H9 (cell line): ENCODE measurements around the gene ZNF578. TPM values are rescaled to one million over a fixed set of nuclear protein-coding genes. Genes with fewer than 3 reads are reported as not detected.
A peak's percentile ranks its signal among the peaks of the same experiment; 100 is the strongest.

Experiments
- DNase-seq: peaks from one replicate; pipeline ENCODE4 v3.0.0-alpha.2; 2017
- H2AFZ ChIP-seq: one replicate; pipeline ENCODE4 v1.6.1; 2013; ENCODE audit warnings: mild to moderate bottlenecking, low read length, control low read depth, moderate library complexity
- H2AK5ac ChIP-seq: 2 replicates; pipeline ENCODE4 v1.6.1; 2013; ENCODE audit warnings: low read length, control low read depth, mixed read lengths; ENCODE audit not compliant: insufficient read length
- H2BK120ac ChIP-seq: one replicate; pipeline ENCODE4 v1.6.1; 2013; ENCODE audit warnings: low read depth, mild to moderate bottlenecking, low read length, control low read depth, inconsistent platforms; ENCODE audit not compliant: poor library complexity, severe bottlenecking
- H2BK12ac ChIP-seq: 2 replicates; pipeline ENCODE4 v1.6.1; 2013; ENCODE audit warnings: low read length, control low read depth, mixed read lengths, low read depth; ENCODE audit not compliant: insufficient read length
- H2BK15ac ChIP-seq: 2 replicates; pipeline ENCODE4 v1.6.1; 2013; ENCODE audit warnings: low read depth, low read length, control low read depth
- H2BK20ac ChIP-seq: one replicate; pipeline ENCODE4 v1.6.1; 2013; ENCODE audit warnings: low read depth, mild to moderate bottlenecking, low read length, control low read depth, inconsistent platforms; ENCODE audit not compliant: poor library complexity, severe bottlenecking
- H2BK5ac ChIP-seq: 2 replicates; pipeline ENCODE4 v1.6.1; 2013; ENCODE audit warnings: low read length, control low read depth, mixed read lengths; ENCODE audit not compliant: insufficient read length
- H3K14ac ChIP-seq: 2 replicates; pipeline ENCODE4 v1.6.1; 2013; ENCODE audit warnings: low read length, control low read depth; ENCODE audit not compliant: insufficient read depth
- H3K18ac ChIP-seq: 2 replicates; pipeline ENCODE4 v1.6.1; 2013; ENCODE audit warnings: low read depth, mild to moderate bottlenecking, mixed read lengths, low read length, control low read depth; ENCODE audit not compliant: insufficient read length
- H3K23ac ChIP-seq: 2 replicates; pipeline ENCODE4 v1.6.1; 2013; ENCODE audit warnings: low read length, control low read depth, mixed read lengths, low read depth; ENCODE audit not compliant: insufficient read length
- H3K23me2 ChIP-seq: 2 replicates; pipeline ENCODE4 v1.6.1; 2013; ENCODE audit warnings: low read depth, mild to moderate bottlenecking, mixed read lengths, low read length, control low read depth; ENCODE audit not compliant: insufficient read length, poor library complexity, severe bottlenecking
- H3K27ac ChIP-seq: 2 replicates; pipeline ENCODE4 v1.5.1; 2013; ENCODE audit warnings: low read length, control low read depth, mixed read lengths, low read depth; ENCODE audit not compliant: insufficient read length
- H3K27me3 ChIP-seq: 2 replicates; pipeline ENCODE4 v1.6.1; 2013; ENCODE audit warnings: low read length, control low read depth, inconsistent platforms; ENCODE audit not compliant: insufficient read depth
- H3K4ac ChIP-seq: 2 replicates; pipeline ENCODE4 v1.6.1; 2013; ENCODE audit warnings: low read depth, mild to moderate bottlenecking, control low read depth, inconsistent platforms, low read length, moderate library complexity
- H3K4me1 ChIP-seq: 2 replicates; pipeline ENCODE4 v1.6.1; 2013; ENCODE audit warnings: low read length, control low read depth, inconsistent platforms; ENCODE audit not compliant: insufficient read depth
- H3K4me2 ChIP-seq: 2 replicates; pipeline ENCODE4 v1.6.1; 2013; ENCODE audit warnings: low read length, control low read depth, mixed read lengths; ENCODE audit not compliant: insufficient read length, insufficient read depth
- H3K56ac ChIP-seq: 2 replicates; pipeline ENCODE4 v1.6.1; 2013; ENCODE audit warnings: low read depth, mild to moderate bottlenecking, mixed read lengths, low read length, control low read depth; ENCODE audit not compliant: insufficient read length
- H3K79me1 ChIP-seq: 2 replicates; pipeline ENCODE4 v1.6.1; 2013; ENCODE audit warnings: low read depth, mild to moderate bottlenecking, moderate library complexity, low read length, control low read depth, inconsistent platforms; ENCODE audit not compliant: insufficient read depth, poor library complexity, severe bottlenecking
- H3K79me2 ChIP-seq: 2 replicates; pipeline ENCODE4 v1.6.1; 2013; ENCODE audit warnings: low read length, control low read depth, inconsistent platforms; ENCODE audit not compliant: insufficient read depth
- H3K9ac ChIP-seq: 2 replicates; pipeline ENCODE4 v1.6.1; 2013; ENCODE audit warnings: low read length, control low read depth, mixed read lengths; ENCODE audit not compliant: insufficient read length; ENCODE audit errors: extremely low read depth
- H3K9me3 ChIP-seq: one replicate; pipeline ENCODE4 v1.6.1; 2013; ENCODE audit warnings: low read depth, low read length, inconsistent platforms; ENCODE audit not compliant: control insufficient read depth
- H3T11ph ChIP-seq: one replicate; pipeline ENCODE4 v1.6.1; 2013; ENCODE audit warnings: mild to moderate bottlenecking, low read length, control low read depth, inconsistent platforms
- H4K20me1 ChIP-seq: one replicate; pipeline ENCODE4 v1.6.1; 2013; ENCODE audit not compliant: control insufficient read depth, insufficient read length, insufficient read depth
- H4K5ac ChIP-seq: 2 replicates; pipeline ENCODE4 v1.6.1; 2013; ENCODE audit warnings: low read depth, mild to moderate bottlenecking, mixed read lengths, low read length, control low read depth; ENCODE audit not compliant: insufficient read length
- H4K8ac ChIP-seq: replicated peaks from 2 replicates; pipeline ENCODE4 v1.6.1; 2013; ENCODE audit warnings: low read length, control low read depth, mixed read lengths, low read depth; ENCODE audit not compliant: insufficient read length
- H4K91ac ChIP-seq: 2 replicates; pipeline ENCODE4 v1.6.1; 2013; ENCODE audit warnings: low read depth, mild to moderate bottlenecking, moderate library complexity, mixed read lengths, low read length, control low read depth; ENCODE audit not compliant: insufficient read length
- H3K27ac Mint-ChIP-seq, 3 experiments: 2 replicates in 2 of 3; 3 replicates in 1 of 3; pipeline ENCODE4 v1.8.0; 2020 to 2021; ENCODE audit warnings: mixed read lengths in 3 of 3, mild to moderate bottlenecking in 1 of 3, moderate library complexity in 1 of 3
- H3K27me3 Mint-ChIP-seq: 2 replicates; pipeline ENCODE4 v1.8.0; 2021; ENCODE audit warnings: low read depth, mild to moderate bottlenecking, moderate library complexity, mixed read lengths
- H3K36me3 Mint-ChIP-seq, 3 experiments: 2 replicates in 2 of 3; 3 replicates in 1 of 3; pipeline ENCODE4 v1.8.0; 2020 to 2021; ENCODE audit warnings: low read depth in 3 of 3, mixed read lengths in 3 of 3; ENCODE audit not compliant: insufficient read depth in 1 of 3
- H3K4me1 Mint-ChIP-seq, 2 experiments: 2 replicates each; pipeline ENCODE4 v1.8.0; 2020; ENCODE audit warnings: mixed read lengths in 2 of 2
- H3K4me3 Mint-ChIP-seq, 2 experiments: 2 replicates in 1 of 2; 3 replicates in 1 of 2; pipeline ENCODE4 v1.8.0; 2020 to 2021; ENCODE audit warnings: mild to moderate bottlenecking in 2 of 2, mixed read lengths in 2 of 2, moderate library complexity in 1 of 2
- H3K9me3 Mint-ChIP-seq, 2 experiments: 2 replicates in 1 of 2; 3 replicates in 1 of 2; pipeline ENCODE4 v1.8.0; 2020; ENCODE audit warnings: mild to moderate bottlenecking in 2 of 2, mixed read lengths in 2 of 2, moderate library complexity in 1 of 2
- WGBS: extraction: QIAGEN DNeasy Blood & Tissue Kit; methylation state at CpG from one replicate; pipeline ENCODE4 v1.1.7; 2013; ENCODE audit warnings: missing lambda C conversion rate, low lambda C conversion rate, mixed read lengths; ENCODE audit not compliant: insufficient read length; ENCODE audit errors: extremely low coverage; 5-methylcytosine and 5-hydroxymethylcytosine counted together
- total RNA-seq: library from RNA; stranded (reverse); gene quantifications from 2 replicates; pipeline ENCODE4 v1.2.1, GENCODE V29; 2021
- TF ChIP-seq, protein P1 (sequence below): fragments of 200-600 bp; sonication (generic); conservative IDR thresholded peaks from 3 replicates; pipeline ENCODE4 v1.8.0; 2021; ENCODE audit warnings: antibody characterized with exemption, mild to moderate bottlenecking

The ZNF578 gene
- total RNA-seq, 1 experiment from 2014 or later = 5.3 TPM

DNA sequence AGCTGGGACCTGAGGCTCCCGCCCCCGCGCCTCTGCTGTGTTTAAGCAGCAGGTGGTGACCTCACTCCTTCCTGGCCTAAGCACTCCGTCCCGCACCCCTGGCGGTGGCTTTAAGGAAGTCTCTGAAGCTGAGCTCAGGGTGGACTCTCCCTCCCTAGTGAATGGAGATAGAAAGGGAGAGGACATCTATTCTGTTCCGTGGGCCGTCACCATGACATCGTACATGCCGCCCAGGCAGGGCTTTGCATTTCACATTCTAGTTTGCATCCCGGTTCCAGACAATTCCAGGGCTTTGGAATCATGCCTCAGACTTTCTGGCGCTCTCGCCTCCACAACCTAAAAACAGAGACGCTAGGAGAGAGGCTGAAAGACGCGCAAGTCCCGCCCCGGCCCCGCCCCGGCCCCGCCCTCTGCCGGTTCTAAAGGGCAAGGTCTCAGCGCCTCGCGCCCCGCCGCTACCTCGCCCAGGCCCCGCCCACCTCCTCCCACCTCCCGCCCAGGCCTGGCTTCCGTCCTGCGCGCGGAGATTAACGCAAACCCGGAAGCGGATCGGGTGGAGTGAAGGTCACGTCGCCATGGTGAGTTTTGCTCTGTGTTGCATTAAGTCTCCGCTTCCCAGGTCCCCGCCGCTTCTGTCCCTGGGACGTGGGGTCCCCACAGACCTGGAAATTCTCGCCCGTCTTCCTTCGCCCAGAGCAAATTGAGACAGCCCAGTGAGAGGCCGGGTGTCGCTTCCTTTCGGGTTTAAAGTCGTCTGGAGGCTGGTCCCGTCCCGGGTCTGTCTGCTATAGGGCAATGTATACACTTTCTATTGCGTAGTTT is 74.0 kb downstream of the ZNF578 start, which contains the start of gene ZNF808:
ZNF808 (plus strand) TSS at position 535 of the 822 bp plus-strand sequence. CDS start 15,617 bp downstream, outside the sequence.
- TF ChIP-seq, protein P1, sequence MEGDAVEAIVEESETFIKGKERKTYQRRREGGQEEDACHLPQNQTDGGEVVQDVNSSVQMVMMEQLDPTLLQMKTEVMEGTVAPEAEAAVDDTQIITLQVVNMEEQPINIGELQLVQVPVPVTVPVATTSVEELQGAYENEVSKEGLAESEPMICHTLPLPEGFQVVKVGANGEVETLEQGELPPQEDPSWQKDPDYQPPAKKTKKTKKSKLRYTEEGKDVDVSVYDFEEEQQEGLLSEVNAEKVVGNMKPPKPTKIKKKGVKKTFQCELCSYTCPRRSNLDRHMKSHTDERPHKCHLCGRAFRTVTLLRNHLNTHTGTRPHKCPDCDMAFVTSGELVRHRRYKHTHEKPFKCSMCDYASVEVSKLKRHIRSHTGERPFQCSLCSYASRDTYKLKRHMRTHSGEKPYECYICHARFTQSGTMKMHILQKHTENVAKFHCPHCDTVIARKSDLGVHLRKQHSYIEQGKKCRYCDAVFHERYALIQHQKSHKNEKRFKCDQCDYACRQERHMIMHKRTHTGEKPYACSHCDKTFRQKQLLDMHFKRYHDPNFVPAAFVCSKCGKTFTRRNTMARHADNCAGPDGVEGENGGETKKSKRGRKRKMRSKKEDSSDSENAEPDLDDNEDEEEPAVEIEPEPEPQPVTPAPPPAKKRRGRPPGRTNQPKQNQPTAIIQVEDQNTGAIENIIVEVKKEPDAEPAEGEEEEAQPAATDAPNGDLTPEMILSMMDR = peak; percentile 80
- H2BK12ac ChIP-seq = no peak within 1 kb of the TSS
- H3K4me3 Mint-ChIP-seq = peak within 1 kb of the TSS; percentile 96 to 98

More for the DNA sequence above, 74.0 kb downstream of the ZNF578 start, which contains the start of gene ZNF808:
- Histone ChIP-seq H2AK5ac (no peak within 1 kb of the TSS), H3K9me3 (no peaks in the 10 kb centered on the region), H3K4me1 (no peaks in the 10 kb centered on the region; the same call in 1 of the 2 replicates), H3K4ac (no peak within 1 kb of the TSS), H2BK5ac (no peak within 1 kb of the TSS), H3K4me2 (peak within 1 kb of the TSS; percentile 81), H4K91ac (no peak within 1 kb of the TSS), H3K27ac (peak within 1 kb of the TSS; percentile 44), H3K18ac (no peak within 1 kb of the TSS), H3K23ac (no peak within 1 kb of the TSS), H2BK120ac (no peak within 1 kb of the TSS), H4K5ac (no peak within 1 kb of the TSS), H3K14ac (peak within 1 kb of the TSS; percentile 9; the same call in 1 of the 2 replicates), H3K56ac (no peak within 1 kb of the TSS), H3K79me2 (no peaks in the 10 kb centered on the region), H3K9ac (peak within 1 kb of the TSS; percentile 14), H4K8ac (no peak within 1 kb of the TSS), H3T11ph (no peak within 1 kb of the TSS), H2BK20ac (no peak within 1 kb of the TSS), H2BK15ac (no peak within 1 kb of the TSS), H3K79me1 (peaks cover 5% of the 10 kb centered on the region), H4K20me1 (no peaks in the 10 kb centered on the region), H3K27me3 (no peaks in the 10 kb centered on the region), H3K23me2 (peaks cover 3% of the 10 kb centered on the region), H2AFZ (no peak within 1 kb of the TSS)
- no peaks in the 10 kb centered on the region; a peak in 1 of 5 replicates for H3K9me3 Mint-ChIP-seq
- DNase-seq = peak; percentile 97
- no peaks in the 10 kb centered on the region for H3K36me3 Mint-ChIP-seq
- peaks cover 18 to 19% of the 10 kb centered on the region in 2 experiments for H3K4me1 Mint-ChIP-seq
- H3K27ac Mint-ChIP-seq = peak within 1 kb of the TSS; percentile 95 to 99 (median 96); a peak in 6 of 7 replicates
- WGBS = no CpG with 5 or more reads among the region's 54 CpGs
- no peaks in the 10 kb centered on the region; the same call in 1 of the 2 replicates for H3K27me3 Mint-ChIP-seq
